CD14-positive monocyte (primary cell): ENCODE results near the gene MEGF6. TPM values are rescaled to one million over a fixed set of nuclear protein-coding genes. Genes with fewer than 3 reads are reported as not detected.
A peak's percentile ranks its signal among the peaks of the same experiment; 100 is the strongest.

ENCODE experiments used
- DNase-seq, 3 donors: peaks; one replicate each; pipeline ENCODE4 v3.0.0-alpha.2; 2011 to 2022
- H2AFZ ChIP-seq: 2 replicates; pipeline ENCODE4 v1.6.0; 2012; ENCODE audit warnings: mild to moderate bottlenecking, low read depth, low read length, inconsistent platforms; ENCODE audit not compliant: insufficient read depth, poor library complexity, severe bottlenecking
- H3K27ac ChIP-seq, 2 donors: 1 replicate in 1 of 2; 2 replicates in 1 of 2; pipeline ENCODE4 v1.5.1; 2012 to 2013; ENCODE audit warnings: low read length in 2 of 2, control low read depth in 1 of 2, inconsistent platforms in 1 of 2, low read depth in 1 of 2, mild to moderate bottlenecking in 1 of 2
- H3K27me3 ChIP-seq, 2 donors: one replicate each; pipeline versions ENCODE4 v1.6.0 to v1.6.1; 2011 to 2013; ENCODE audit warnings: low read length in 2 of 2; ENCODE audit not compliant: control insufficient read depth in 2 of 2, insufficient read depth in 2 of 2
- H3K36me3 ChIP-seq, 2 donors: replicated peaks in 1 of 2; 1 replicate in 1 of 2; 2 replicates in 1 of 2; pipeline versions ENCODE4 v1.5.1 to v1.6.1; 2012 to 2013; ENCODE audit warnings: low read length in 2 of 2, control low read depth in 1 of 2, inconsistent platforms in 1 of 2, mild to moderate bottlenecking in 1 of 2; ENCODE audit not compliant: insufficient read depth in 2 of 2, control insufficient read depth in 1 of 2
- H3K4me1 ChIP-seq, 2 donors: 1 replicate in 1 of 2; 2 replicates in 1 of 2; pipeline versions ENCODE4 v1.5.1 to v1.6.1; 2012 to 2013; ENCODE audit warnings: low read length in 2 of 2, control low read depth in 1 of 2, inconsistent platforms in 1 of 2, mild to moderate bottlenecking in 1 of 2, moderate library complexity in 1 of 2; ENCODE audit not compliant: insufficient read depth in 2 of 2, control insufficient read depth in 1 of 2
- H3K4me2 ChIP-seq: replicated peaks from 2 replicates; pipeline ENCODE3; 2012; ENCODE audit warnings: low read length, moderate library complexity, mild to moderate bottlenecking; ENCODE audit not compliant: poor library complexity, severe bottlenecking; ENCODE audit errors: extremely low read depth
- H3K4me3 ChIP-seq, 3 experiments: fragments of 200-600 bp in 1 of 3; sonication (generic) in 1 of 3; replicated peaks in 1 of 3; 1 replicate in 2 of 3; 2 replicates in 1 of 3; pipeline ENCODE4 v1.5.1; 2011 to 2013; ENCODE audit warnings: low read length in 3 of 3, mild to moderate bottlenecking in 3 of 3, control low read depth in 2 of 3, low read depth in 2 of 3, inconsistent platforms in 1 of 3, moderate library complexity in 1 of 3
- H3K79me2 ChIP-seq: 2 replicates; pipeline ENCODE4 v1.6.0; 2012; ENCODE audit warnings: mild to moderate bottlenecking, control low read depth, inconsistent platforms, low read length, moderate library complexity; ENCODE audit not compliant: insufficient read depth
- H3K9ac ChIP-seq: 2 replicates; pipeline ENCODE4 v1.6.0; 2017; ENCODE audit warnings: low read length, mild to moderate bottlenecking; ENCODE audit not compliant: insufficient read depth, poor library complexity, severe bottlenecking
- H3K9me3 ChIP-seq, 2 donors: replicated peaks in 1 of 2; 1 replicate in 1 of 2; 2 replicates in 1 of 2; pipeline versions ENCODE4 v1.5.1 to v1.6.1; 2012 to 2013; ENCODE audit warnings: low read length in 2 of 2, control low read depth in 1 of 2; ENCODE audit not compliant: control insufficient read depth in 1 of 2, insufficient read depth in 1 of 2
- H4K20me1 ChIP-seq: 2 replicates; pipeline ENCODE4 v1.6.0; 2012; ENCODE audit warnings: mild to moderate bottlenecking, low read length, control low read depth, moderate library complexity; ENCODE audit not compliant: insufficient read depth
- H3K27ac Mint-ChIP-seq, 7 donors: one replicate each; pipeline ENCODE4 v1.8.0; 2020; ENCODE audit warnings: mild to moderate bottlenecking in 7 of 7, mixed read lengths in 7 of 7, moderate library complexity in 6 of 7, inconsistent platforms in 2 of 7
- H3K27me3 Mint-ChIP-seq, 3 donors: one replicate each; pipeline ENCODE4 v1.8.0; 2021 to 2022; ENCODE audit warnings: low read depth in 3 of 3, mild to moderate bottlenecking in 3 of 3, mixed read lengths in 3 of 3, moderate library complexity in 3 of 3, inconsistent platforms in 1 of 3
- H3K36me3 Mint-ChIP-seq, 2 donors: one replicate each; pipeline ENCODE4 v1.8.0; 2020; ENCODE audit warnings: mixed read lengths in 2 of 2, inconsistent platforms in 1 of 2, mild to moderate bottlenecking in 1 of 2
- H3K4me1 Mint-ChIP-seq: one replicate; pipeline ENCODE4 v1.8.0; 2020; ENCODE audit warnings: mild to moderate bottlenecking, mixed read lengths
- H3K4me3 Mint-ChIP-seq, 2 donors: one replicate each; pipeline ENCODE4 v1.8.0; 2020; ENCODE audit warnings: mild to moderate bottlenecking in 2 of 2, mixed read lengths in 2 of 2, moderate library complexity in 1 of 2
- H3K9me3 Mint-ChIP-seq, 7 donors: one replicate each; pipeline ENCODE4 v1.8.0; 2020 to 2022; ENCODE audit warnings: mixed read lengths in 7 of 7, mild to moderate bottlenecking in 6 of 7, moderate library complexity in 6 of 7, inconsistent platforms in 2 of 7
- WGBS: methylation state at CpG from one replicate; pipeline ENCODE4 v1.1.5; 2013; ENCODE audit warnings: missing lambda C conversion rate; ENCODE audit not compliant: insufficient coverage; 5-methylcytosine and 5-hydroxymethylcytosine counted together
- intact Hi-C, 2 donors: fragments of 100-400 bp; cut with micrococcal nuclease; formaldehyde crosslinking; loops; one replicate each; pipeline versions ENCODE4 v1.15.0 to v1.15.1; 2023
- polyA plus RNA-seq, 3 donors: library from polyadenylated mRNA; depleted of rRNA in 1 of 3; unstranded in 2 of 3; stranded (reverse) in 1 of 3; fragments of 300-500 nt in 2 of 3; fragments of >200 nt in 1 of 3; fragmentation: Illumina TruSeq in 2 of 3; gene quantifications; 1 replicate in 2 of 3; 2 replicates in 1 of 3; pipeline ENCODE4 v1.2.3, GENCODE V29; 2012 to 2021
- TF ChIP-seq, protein P1 (sequence below): fragments of 200-600 bp; IDR thresholded peaks from one replicate; pipeline ENCODE4 v1.8.0; 2022; ENCODE audit warnings: antibody characterized with exemption, mild to moderate bottlenecking

The MEGF6 gene
- polyA plus RNA-seq, 3 donors, result 0.39 to 3.8 (median 1.2) TPM

DNA sequence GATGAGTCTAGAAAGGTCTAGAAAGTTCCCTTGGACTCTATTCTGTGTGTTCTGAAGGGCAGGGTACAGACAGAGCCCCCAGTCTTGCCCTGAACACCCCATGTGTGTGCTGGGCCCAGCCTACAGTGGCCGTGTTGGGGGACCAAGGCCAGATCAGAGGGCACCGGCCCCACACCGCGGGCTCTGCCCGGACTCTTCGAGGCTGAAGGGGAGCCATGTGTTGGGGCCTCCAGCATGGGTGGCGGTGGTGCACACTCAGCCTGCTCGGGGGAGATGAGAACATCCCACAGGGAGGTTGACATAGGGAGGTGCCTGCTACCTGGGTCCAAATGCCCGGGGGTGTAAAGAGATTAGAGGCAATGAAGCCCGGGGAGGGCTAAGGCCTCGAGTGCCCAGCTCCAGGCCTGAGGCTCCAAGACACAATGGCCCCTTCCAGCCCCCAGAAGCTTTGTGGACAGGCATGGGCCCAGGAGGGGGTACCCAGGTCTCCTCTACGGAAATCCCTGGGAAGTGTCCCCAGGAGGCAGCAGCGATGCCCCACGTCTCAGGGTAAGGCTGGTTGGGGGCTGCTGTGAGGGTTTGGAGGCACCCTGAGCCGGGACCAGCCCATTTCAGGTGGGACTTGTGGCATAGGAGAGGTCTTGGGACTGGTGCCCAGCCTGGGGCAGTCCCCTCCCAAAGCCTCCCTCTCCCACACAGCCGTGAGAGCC is 144.8 kb downstream of the MEGF6 start:
- intact Hi-C loops, result no loop called here
- Mint-ChIP-seq H3K4me1 (no peaks in the 10 kb centered on the region), H3K36me3 (no peaks in the 10 kb centered on the region), H3K27ac (peak overlapping the region in 1 of 7 donors; percentile 31), H3K4me3 (no peak overlapping the region), H3K27me3 (peaks cover 2 to 3% (median 2%) of the 10 kb centered on the region in 3 donors), H3K9me3 (peaks cover 0 to 1% (median 0%) of the 10 kb centered on the region in 7 donors)
- no peaks in the 10 kb centered on the region for H4K20me1 ChIP-seq
- no peak for DNase-seq
- H3K27ac ChIP-seq, result no peak overlapping the region
- H2AFZ ChIP-seq, result no peak overlapping the region
- H3K9me3 ChIP-seq, result no peaks in the 10 kb centered on the region
- no peaks in the 10 kb centered on the region for H3K79me2 ChIP-seq
- TF ChIP-seq, protein P1, sequence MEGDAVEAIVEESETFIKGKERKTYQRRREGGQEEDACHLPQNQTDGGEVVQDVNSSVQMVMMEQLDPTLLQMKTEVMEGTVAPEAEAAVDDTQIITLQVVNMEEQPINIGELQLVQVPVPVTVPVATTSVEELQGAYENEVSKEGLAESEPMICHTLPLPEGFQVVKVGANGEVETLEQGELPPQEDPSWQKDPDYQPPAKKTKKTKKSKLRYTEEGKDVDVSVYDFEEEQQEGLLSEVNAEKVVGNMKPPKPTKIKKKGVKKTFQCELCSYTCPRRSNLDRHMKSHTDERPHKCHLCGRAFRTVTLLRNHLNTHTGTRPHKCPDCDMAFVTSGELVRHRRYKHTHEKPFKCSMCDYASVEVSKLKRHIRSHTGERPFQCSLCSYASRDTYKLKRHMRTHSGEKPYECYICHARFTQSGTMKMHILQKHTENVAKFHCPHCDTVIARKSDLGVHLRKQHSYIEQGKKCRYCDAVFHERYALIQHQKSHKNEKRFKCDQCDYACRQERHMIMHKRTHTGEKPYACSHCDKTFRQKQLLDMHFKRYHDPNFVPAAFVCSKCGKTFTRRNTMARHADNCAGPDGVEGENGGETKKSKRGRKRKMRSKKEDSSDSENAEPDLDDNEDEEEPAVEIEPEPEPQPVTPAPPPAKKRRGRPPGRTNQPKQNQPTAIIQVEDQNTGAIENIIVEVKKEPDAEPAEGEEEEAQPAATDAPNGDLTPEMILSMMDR, result no peak
- 91% methylated on average over 10 of the region's 16 CpGs for WGBS
- H3K4me2 ChIP-seq, result no peak overlapping the region
- no peak overlapping the region for H3K4me3 ChIP-seq
- no peaks in the 10 kb centered on the region for H3K27me3 ChIP-seq
- H3K9ac ChIP-seq, result no peak overlapping the region
- H3K36me3 ChIP-seq, result no peaks in the 10 kb centered on the region
- no peaks in the 10 kb centered on the region for H3K4me1 ChIP-seq

GRCh38 chr1:3465935-3466321 is 145.4 kb downstream of the MEGF6 start:
- Mint-ChIP-seq H3K27me3 (peaks cover under 1 to 3% (median 2%) of the 10 kb centered on the region in 3 donors), H3K4me1 (no peaks in the 10 kb centered on the region), H3K27ac (no peak overlapping the region), H3K4me3 (no peak overlapping the region), H3K36me3 (no peaks in the 10 kb centered on the region), H3K9me3 (peaks cover 0 to 1% (median 0%) of the 10 kb centered on the region in 7 donors)
- no peaks in the 10 kb centered on the region for H3K9me3 ChIP-seq
- intact Hi-C loops, result no loop called here
- H3K79me2 ChIP-seq, result no peaks in the 10 kb centered on the region
- DNase-seq, result no peak
- no peaks in the 10 kb centered on the region for H3K27me3 ChIP-seq
- H3K4me2 ChIP-seq, result no peak overlapping the region
- H2AFZ ChIP-seq, result no peak overlapping the region
- TF ChIP-seq, protein P1, result no peak
- no peak overlapping the region for H3K27ac ChIP-seq
- no peak overlapping the region for H3K4me3 ChIP-seq
- no peak overlapping the region for H3K9ac ChIP-seq
- H4K20me1 ChIP-seq, result no peaks in the 10 kb centered on the region
- H3K4me1 ChIP-seq, result no peaks in the 10 kb centered on the region
- H3K36me3 ChIP-seq, result no peaks in the 10 kb centered on the region
- 74% methylated on average over 17 of the region's 17 CpGs for WGBS
